Hepatocyte (in vitro differentiated cells): ENCODE results near the gene ADAMTSL4. TPM values are rescaled to one million over a fixed set of nuclear protein-coding genes. Genes with fewer than 3 reads are reported as not detected.

Experiments
- DNase-seq: peaks from one replicate; pipeline ENCODE4 v3.0.0-alpha.2; 2016; ENCODE audit warnings: low spot score
- H2AFZ ChIP-seq: fragments of 200-600 bp; sonication (generic); 2 replicates; pipeline ENCODE4 v1.6.0; 2016; ENCODE audit warnings: antibody characterized with exemption, mild to moderate bottlenecking
- H3K27ac ChIP-seq: fragments of 200-600 bp; sonication (generic); 2 replicates; pipeline ENCODE4 v1.5.1; 2016; ENCODE audit warnings: mild to moderate bottlenecking
- H3K27me3 ChIP-seq: fragments of 200-600 bp; sonication (generic); 2 replicates; pipeline ENCODE4 v1.6.1; 2016
- H3K36me3 ChIP-seq: fragments of 200-600 bp; sonication (generic); replicated peaks from 2 replicates; pipeline ENCODE4 v1.5.1; 2016; ENCODE audit warnings: low read depth; ENCODE audit not compliant: insufficient read depth
- H3K4me1 ChIP-seq: fragments of 200-600 bp; sonication (generic); 2 replicates; pipeline ENCODE4 v1.5.1; 2016; ENCODE audit warnings: mild to moderate bottlenecking, moderate library complexity; ENCODE audit not compliant: insufficient read depth
- H3K4me2 ChIP-seq: fragments of 200-600 bp; sonication (generic); 2 replicates; pipeline ENCODE4 v1.6.0; 2016
- H3K4me3 ChIP-seq: fragments of 200-600 bp; sonication (generic); 2 replicates; pipeline ENCODE4 v1.5.1; 2016; ENCODE audit warnings: mild to moderate bottlenecking
- H3K79me2 ChIP-seq: fragments of 200-600 bp; sonication (generic); 2 replicates; pipeline ENCODE4 v1.6.0; 2017; ENCODE audit warnings: mild to moderate bottlenecking
- H3K9me2 ChIP-seq: fragments of 200-600 bp; sonication (generic); replicated peaks from 2 replicates; pipeline ENCODE4 v1.6.0; 2017; ENCODE audit warnings: mild to moderate bottlenecking; ENCODE audit not compliant: insufficient read depth
- H3K9me3 ChIP-seq: fragments of 200-600 bp; sonication (generic); 2 replicates; pipeline ENCODE4 v1.5.1; 2016; ENCODE audit warnings: low read depth, mild to moderate bottlenecking
- H4K20me1 ChIP-seq: fragments of 200-600 bp; sonication (generic); 2 replicates; pipeline ENCODE4 v1.6.0; 2016; ENCODE audit warnings: mild to moderate bottlenecking; ENCODE audit not compliant: insufficient read depth, poor library complexity, severe bottlenecking
- CTCF ChIP-seq: fragments of 200-600 bp; sonication (generic); IDR thresholded peaks from 2 replicates; pipeline ENCODE4 v1.5.1; 2016; ENCODE audit warnings: antibody characterized with exemption, mild to moderate bottlenecking; ENCODE audit not compliant: poor library complexity
- EZH2 ChIP-seq: fragments of 200-600 bp; sonication (generic); IDR thresholded peaks from 2 replicates; pipeline ENCODE4 v1.6.1; 2016; ENCODE audit warnings: antibody characterized with exemption, mild to moderate bottlenecking, borderline replicate concordance
- EZH2phosphoT487 ChIP-seq: fragments of 200-600 bp; sonication (generic); IDR thresholded peaks from one replicate; pipeline ENCODE4 v1.6.1; 2018; ENCODE audit warnings: antibody characterized with exemption, mild to moderate bottlenecking, low read depth, moderate library complexity; ENCODE audit not compliant: unreplicated experiment, severe bottlenecking
- WGBS: methylation state at CpG from one replicate; pipeline ENCODE4 v1.1.6; 2016; ENCODE audit warnings: low lambda C conversion rate; ENCODE audit errors: missing lambda C conversion rate; 5-methylcytosine and 5-hydroxymethylcytosine counted together
- polyA plus RNA-seq: library from polyadenylated mRNA; unstranded; fragments of >200 nt; fragmentation: Nextera tagmentation; extraction: Ambion mirVana; gene quantifications from 2 replicates; pipeline ENCODE4 v1.2.1, GENCODE V29; 2016
- total RNA-seq: library from RNA; depleted of rRNA; stranded (reverse); fragments of >200 nt; gene quantifications from 2 replicates; pipeline ENCODE4 v1.2.3, GENCODE V29; 2014

ADAMTSL4 gene
- total and polyA plus RNA-seq, 2 experiments from 2014 or later = 8.1 to 19.7 TPM

- no peak for DNase-seq
- TF ChIP-seq EZH2phosphoT487 (no peak), EZH2 (no peak), CTCF (no peak)
- no peaks in the 10 kb centered on the region for H3K9me3 ChIP-seq
- no peaks in the 10 kb centered on the region for H3K9me2 ChIP-seq
- H3K4me3 ChIP-seq = no peak overlapping the region
- H3K79me2 ChIP-seq = peaks cover 22% of the 10 kb centered on the region
- WGBS = 83% methylated on average over 26 of the region's 26 CpGs
- no peak overlapping the region for H3K27ac ChIP-seq
- no peaks in the 10 kb centered on the region for H3K27me3 ChIP-seq
- no peaks in the 10 kb centered on the region for H3K36me3 ChIP-seq
- peaks cover 22% of the 10 kb centered on the region for H3K4me1 ChIP-seq
- H2AFZ ChIP-seq = no peak overlapping the region
- H4K20me1 ChIP-seq = no peaks in the 10 kb centered on the region
- H3K4me2 ChIP-seq = no peak overlapping the region
Measured at GRCh38 chr1:150555971-150556865, 7.0 kb downstream of the ADAMTSL4 start.

GRCh38 chr1:150557065-150557600 lies 7.9 kb downstream of the ADAMTSL4 start:
- peaks cover 17% of the 10 kb centered on the region for H3K4me1 ChIP-seq
- 97% methylated on average over 18 of the region's 26 CpGs for WGBS
- no peaks in the 10 kb centered on the region for H3K36me3 ChIP-seq
- H3K4me2 ChIP-seq = no peak overlapping the region
- no peaks in the 10 kb centered on the region for H4K20me1 ChIP-seq
- DNase-seq = no peak
- no peak overlapping the region for H3K4me3 ChIP-seq
- H2AFZ ChIP-seq = no peak overlapping the region
- TF ChIP-seq EZH2phosphoT487 (no peak), EZH2 (no peak), CTCF (no peak)
- peaks cover 22% of the 10 kb centered on the region for H3K79me2 ChIP-seq
- no peaks in the 10 kb centered on the region for H3K27me3 ChIP-seq
- no peak overlapping the region for H3K27ac ChIP-seq
- H3K9me2 ChIP-seq = no peaks in the 10 kb centered on the region
- H3K9me3 ChIP-seq = no peaks in the 10 kb centered on the region

GRCh38 chr1:150557813-150558212 lies 8.6 kb downstream of the ADAMTSL4 start:
- no peak overlapping the region for H3K27ac ChIP-seq
- TF ChIP-seq EZH2phosphoT487 = no peak
- TF ChIP-seq CTCF = no peak
- no peak for TF ChIP-seq EZH2
- no peaks in the 10 kb centered on the region for H3K9me2 ChIP-seq
- peaks cover 20% of the 10 kb centered on the region for H3K4me1 ChIP-seq
- no peaks in the 10 kb centered on the region for H3K27me3 ChIP-seq
- H3K36me3 ChIP-seq = no peaks in the 10 kb centered on the region
- no peak overlapping the region for H3K4me2 ChIP-seq
- no peak overlapping the region for H2AFZ ChIP-seq
- H3K9me3 ChIP-seq = no peaks in the 10 kb centered on the region
- H4K20me1 ChIP-seq = no peaks in the 10 kb centered on the region
- no peak for DNase-seq
- WGBS = 94% methylated on average over 15 of the region's 15 CpGs
- peaks cover 27% of the 10 kb centered on the region for H3K79me2 ChIP-seq
- H3K4me3 ChIP-seq = no peak overlapping the region
